Osteoblast (primary cell): ENCODE measurements around the gene IL3RA. TPM values are rescaled to one million over a fixed set of nuclear protein-coding genes. Genes with fewer than 3 reads are reported as not detected.

Source experiments
- DNase-seq: peaks from one replicate; pipeline ENCODE4 v3.0.0; 2011; ENCODE audit warnings: low spot score, mixed read lengths; ENCODE audit not compliant: insufficient read length; ENCODE audit errors: missing footprints
- H2AFZ ChIP-seq: 2 replicates; pipeline ENCODE4 v1.6.0; 2011; ENCODE audit warnings: mild to moderate bottlenecking, low read length
- H3K27ac ChIP-seq: 2 replicates; pipeline ENCODE4 v1.5.1; 2011; ENCODE audit warnings: mild to moderate bottlenecking, low read depth, low read length, moderate library complexity
- H3K27me3 ChIP-seq: 2 replicates; pipeline ENCODE4 v1.6.0; 2012; ENCODE audit warnings: mild to moderate bottlenecking, control low read depth, inconsistent platforms, low read length, moderate library complexity; ENCODE audit not compliant: insufficient read depth
- H3K36me3 ChIP-seq: 2 replicates; pipeline ENCODE4 v1.5.1; 2011; ENCODE audit warnings: mild to moderate bottlenecking, low read length, control low read depth, moderate library complexity; ENCODE audit not compliant: insufficient read depth
- H3K4me1 ChIP-seq: 2 replicates; pipeline ENCODE4 v1.5.1; 2011; ENCODE audit warnings: mild to moderate bottlenecking, low read length, control low read depth, moderate library complexity; ENCODE audit not compliant: insufficient read depth
- H3K4me2 ChIP-seq: 2 replicates; pipeline ENCODE4 v1.6.0; 2011; ENCODE audit warnings: mild to moderate bottlenecking, low read length; ENCODE audit not compliant: insufficient read depth
- H3K4me3 ChIP-seq: fragments of 200-600 bp; sonication (generic); 3 replicates; pipeline ENCODE4 v1.5.1; 2012; ENCODE audit warnings: mild to moderate bottlenecking, low read length, inconsistent platforms; ENCODE audit not compliant: insufficient read depth
- H3K79me2 ChIP-seq: 2 replicates; pipeline ENCODE4 v1.6.0; 2012; ENCODE audit warnings: mild to moderate bottlenecking, low read length, control low read depth, inconsistent platforms; ENCODE audit not compliant: insufficient read depth
- H3K9me3 ChIP-seq: 2 replicates; pipeline ENCODE4 v1.5.1; 2011; ENCODE audit warnings: low read depth, low read length, control low read depth
- H4K20me1 ChIP-seq: 2 replicates; pipeline ENCODE4 v1.6.0; 2012; ENCODE audit warnings: mild to moderate bottlenecking, low read length, control low read depth; ENCODE audit not compliant: insufficient read depth
- CTCF ChIP-seq: IDR thresholded peaks from 2 replicates; pipeline ENCODE4 v1.5.1; 2011; ENCODE audit warnings: mild to moderate bottlenecking, low read depth, low read length, moderate library complexity; ENCODE audit errors: extremely low read depth
- total RNA-seq: library from RNA; depleted of rRNA; stranded (reverse); fragments of >200 nt; gene quantifications from 2 replicates; pipeline ENCODE4 v1.2.3, GENCODE V29; 2012

IL3RA gene
- total RNA-seq, 1 donor: 0.72 TPM

- Histone ChIP-seq H3K27me3 (no peaks in the 10 kb centered on the region), H3K9me3 (peaks cover 7% of the 10 kb centered on the region), H3K36me3 (peaks cover 42% of the 10 kb centered on the region), H3K79me2 (no peaks in the 10 kb centered on the region), H2AFZ (no peak overlapping the region), H3K4me1 (no peaks in the 10 kb centered on the region), H3K4me2 (no peak overlapping the region), H3K27ac (no peak overlapping the region), H3K4me3 (no peak overlapping the region), H4K20me1 (peaks cover 2% of the 10 kb centered on the region)
- TF ChIP-seq CTCF: no peak
- DNase-seq: no peak
Observed at GRCh38 chrX:1416965-1417760, 80.6 kb downstream of the IL3RA start.

- H3K27ac ChIP-seq: no peak overlapping the region
- H3K9me3 ChIP-seq: peaks cover 7% of the 10 kb centered on the region
- H2AFZ ChIP-seq: no peak overlapping the region
- H3K79me2 ChIP-seq: no peaks in the 10 kb centered on the region
- H3K27me3 ChIP-seq: no peaks in the 10 kb centered on the region
- no peak overlapping the region for H3K4me3 ChIP-seq
- H4K20me1 ChIP-seq: peaks cover 2% of the 10 kb centered on the region
- DNase-seq: no peak
- H3K4me1 ChIP-seq: no peaks in the 10 kb centered on the region
- H3K4me2 ChIP-seq: no peak overlapping the region
- H3K36me3 ChIP-seq: peaks cover 42% of the 10 kb centered on the region
- no peak for TF ChIP-seq CTCF
Observed at GRCh38 chrX:1417921-1418771, 81.6 kb downstream of the IL3RA start.

GRCh38 chrX:1418901-1419544 is 82.4 kb downstream of the IL3RA start:
- peaks cover 2% of the 10 kb centered on the region for H4K20me1 ChIP-seq
- H3K4me1 ChIP-seq: no peaks in the 10 kb centered on the region
- no peak overlapping the region for H3K4me3 ChIP-seq
- no peak overlapping the region for H3K27ac ChIP-seq
- no peak overlapping the region for H2AFZ ChIP-seq
- no peaks in the 10 kb centered on the region for H3K27me3 ChIP-seq
- no peak overlapping the region for H3K4me2 ChIP-seq
- no peak for DNase-seq
- no peaks in the 10 kb centered on the region for H3K79me2 ChIP-seq
- H3K9me3 ChIP-seq: peaks cover 7% of the 10 kb centered on the region
- no peak for TF ChIP-seq CTCF
- H3K36me3 ChIP-seq: peaks cover 45% of the 10 kb centered on the region
